GM12801 (cell line): ENCODE data around the gene ATP6V0A4.

Source experiments
- CTCF ChIP-seq: IDR thresholded peaks from one replicate; pipeline ENCODE4 v1.5.1; 2011; ENCODE audit warnings: control low read depth; ENCODE audit not compliant: insufficient read length; ENCODE audit errors: extremely low read depth

The ATP6V0A4 gene

DNA sequence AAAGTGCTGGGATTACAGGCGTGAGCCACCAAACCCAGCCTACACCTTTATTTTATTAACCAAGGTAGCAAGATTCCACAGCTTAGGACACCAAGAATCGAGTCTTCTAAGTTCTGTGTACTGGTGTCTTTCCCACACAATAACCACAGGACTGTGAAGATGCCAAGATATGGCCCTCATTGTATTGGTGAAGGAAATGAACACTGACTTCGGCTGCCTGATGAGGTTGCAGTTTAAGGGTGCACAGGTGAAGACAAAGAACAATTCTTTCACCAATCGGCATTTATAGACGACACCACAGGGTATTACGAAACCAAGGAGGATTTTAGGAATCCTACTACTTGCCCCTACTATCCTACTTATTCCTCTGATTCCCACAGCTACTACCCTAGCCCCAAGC is 49.3 kb downstream of the ATP6V0A4 start:
- TF ChIP-seq CTCF: no peak

- TF ChIP-seq CTCF: no peak
Observed at GRCh38 chr7:138746073-138746472, 51.9 kb downstream of the ATP6V0A4 start.

DNA sequence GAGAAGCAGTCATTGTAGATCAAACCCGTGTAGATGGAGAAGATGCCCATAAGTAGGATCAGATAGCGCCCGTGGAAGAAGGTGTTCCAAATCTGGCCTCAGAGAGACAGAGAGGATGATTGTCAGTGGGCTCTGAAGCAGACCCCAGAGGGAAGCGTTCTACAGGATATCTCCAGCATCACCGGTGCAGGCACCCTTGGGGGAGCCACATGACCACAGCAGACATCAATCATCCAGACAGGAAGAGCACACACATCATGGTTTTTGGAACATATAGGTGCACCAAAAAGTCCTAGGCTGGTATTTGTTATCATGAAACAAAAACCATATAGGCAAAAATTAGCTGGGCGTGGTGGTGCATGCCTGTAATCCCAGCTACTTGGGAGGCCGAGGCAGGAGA is 52.8 kb downstream of the ATP6V0A4 start:
- TF ChIP-seq CTCF: no peak

GRCh38 chr7:138741453-138741735 is 56.6 kb downstream of the ATP6V0A4 start:
- TF ChIP-seq CTCF: no peak

- no peak for TF ChIP-seq CTCF
Observed at GRCh38 chr7:138739859-138740258, 58.1 kb downstream of the ATP6V0A4 start.

DNA sequence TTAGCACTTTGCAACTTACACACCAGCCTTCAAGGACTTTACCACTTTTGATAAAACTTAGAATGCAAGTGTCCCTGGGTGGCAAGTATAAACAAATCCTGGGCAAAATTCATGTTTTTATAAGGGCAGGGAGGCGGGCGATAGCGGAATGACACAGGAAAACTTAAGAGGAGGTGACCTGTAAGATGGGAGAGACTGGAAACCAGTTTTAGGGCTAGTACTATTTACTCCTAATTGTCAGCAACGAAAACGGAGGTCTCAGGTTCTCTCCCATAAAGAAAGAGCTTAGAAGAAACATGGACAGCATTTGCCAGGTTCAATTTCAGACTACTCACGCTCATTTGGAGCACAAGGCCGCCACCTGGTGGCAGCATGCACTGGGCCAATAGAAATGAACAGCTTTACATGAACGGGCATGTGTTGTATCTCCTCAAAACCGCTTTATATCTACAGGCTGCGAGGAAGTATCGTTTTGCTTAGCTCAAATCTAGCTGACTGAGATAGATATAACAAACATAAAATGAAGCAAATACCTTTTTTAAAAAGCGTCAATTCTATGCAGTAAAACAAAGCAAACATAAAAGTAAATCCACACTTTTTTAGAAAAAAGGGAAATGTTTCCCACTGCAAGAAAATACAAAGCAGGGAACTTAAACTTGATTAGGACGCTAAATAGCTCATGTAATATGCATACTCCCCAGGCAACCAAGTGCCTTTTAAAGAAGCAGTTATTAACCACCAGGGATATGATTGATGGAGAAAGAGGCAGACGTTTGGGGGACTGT is 59.3 kb downstream of the ATP6V0A4 start:
- TF ChIP-seq CTCF: no peak

- no peak for TF ChIP-seq CTCF
Observed at GRCh38 chr7:138738114-138738513, 59.9 kb downstream of the ATP6V0A4 start.
